HG03575 (cell line): ENCODE data around the gene SNTG2.
"Not testable (repeated sequence)": the region's sequence is repeated elsewhere in the genome, so short reads cannot be mapped to it uniquely, and the experiment has no call there.

Experiments
- ATAC-seq: cut with Tn5 transposase; IDR thresholded peaks from one replicate; pipeline ENCODE4 v1.9.1; 2021; ENCODE audit not compliant: unreplicated experiment, insufficient number of reproducible peaks, low FRiP score; ENCODE audit errors: extremely low read depth

SNTG2 gene

GRCh38 chr2:1193801-1194200 is 243.2 kb downstream of the SNTG2 start:
- no peak for ATAC-seq

DNA sequence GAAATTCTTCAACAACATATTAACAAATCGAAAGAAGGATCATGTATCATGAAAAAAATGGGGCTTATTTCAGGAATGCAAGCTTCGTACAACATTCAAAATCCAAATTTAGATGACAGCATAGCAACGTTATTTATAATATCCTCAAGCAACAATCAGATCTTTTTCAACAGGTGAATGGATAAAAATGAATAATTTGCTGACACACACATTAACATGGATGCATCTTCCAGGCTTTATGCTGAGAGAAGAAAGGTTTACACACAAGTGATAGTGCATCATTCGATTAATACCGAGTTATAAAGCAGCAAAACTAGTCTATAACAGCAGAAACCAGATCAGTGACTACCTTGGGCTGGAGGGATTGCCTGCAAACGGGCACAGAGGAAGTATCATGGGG is 253.1 kb downstream of the SNTG2 start:
- ATAC-seq, result no peak

- ATAC-seq, result no peak
Observed at GRCh38 chr2:1205853-1206252, 255.2 kb downstream of the SNTG2 start.

DNA sequence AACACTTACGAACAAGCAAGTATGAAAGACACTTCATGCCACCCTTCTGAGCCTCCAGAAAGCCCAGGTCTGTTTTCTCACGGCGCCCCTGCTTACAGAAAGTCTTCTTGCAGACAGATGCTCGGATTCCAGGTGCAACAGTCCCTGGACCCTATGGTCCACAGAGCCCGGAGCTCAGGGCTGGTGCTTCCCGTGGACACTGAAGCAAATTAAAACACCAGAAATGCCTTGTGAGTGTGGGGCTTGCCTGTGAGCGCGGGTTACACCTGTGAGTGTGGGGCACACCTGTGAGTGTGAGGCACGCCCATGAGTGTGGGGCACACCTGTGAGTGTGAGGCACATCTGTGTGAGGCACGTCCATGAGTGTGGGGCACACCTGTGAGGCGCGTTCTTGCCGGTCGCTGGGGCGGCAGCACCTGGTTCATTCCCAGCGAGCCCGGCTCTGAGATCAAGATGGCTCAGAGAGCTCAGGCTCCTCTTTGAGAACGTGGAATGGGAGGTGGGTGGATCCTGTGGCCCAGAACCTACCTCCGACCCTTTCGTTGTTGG is 257.4 kb downstream of the SNTG2 start:
- ATAC-seq, result no peak

DNA sequence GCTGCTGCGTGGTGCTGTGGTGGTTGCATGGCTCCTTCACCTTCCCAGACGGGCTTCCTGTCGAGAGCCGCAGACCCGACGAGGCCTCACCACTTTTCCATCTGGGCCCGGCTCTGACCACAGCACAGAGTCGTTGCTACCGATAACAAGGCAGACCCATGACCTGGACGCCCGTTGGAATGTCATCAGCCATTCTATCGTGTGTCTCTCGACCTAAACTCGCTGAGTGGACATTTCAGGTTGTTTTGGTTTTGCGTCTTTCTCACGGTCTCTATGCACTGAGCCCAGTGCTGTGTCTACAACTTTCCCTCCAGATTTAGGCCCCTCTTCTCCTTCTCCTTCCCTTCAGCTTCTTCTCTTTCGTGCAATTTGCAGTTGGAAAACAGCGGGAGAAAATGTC is 257.9 kb downstream of the SNTG2 start:
- ATAC-seq, result no peak

GRCh38 chr2:1209246-1209645 is 258.6 kb downstream of the SNTG2 start:
- ATAC-seq, result no peak

- ATAC-seq, result no peak
Observed at GRCh38 chr2:1209761-1210160, 259.1 kb downstream of the SNTG2 start.

DNA sequence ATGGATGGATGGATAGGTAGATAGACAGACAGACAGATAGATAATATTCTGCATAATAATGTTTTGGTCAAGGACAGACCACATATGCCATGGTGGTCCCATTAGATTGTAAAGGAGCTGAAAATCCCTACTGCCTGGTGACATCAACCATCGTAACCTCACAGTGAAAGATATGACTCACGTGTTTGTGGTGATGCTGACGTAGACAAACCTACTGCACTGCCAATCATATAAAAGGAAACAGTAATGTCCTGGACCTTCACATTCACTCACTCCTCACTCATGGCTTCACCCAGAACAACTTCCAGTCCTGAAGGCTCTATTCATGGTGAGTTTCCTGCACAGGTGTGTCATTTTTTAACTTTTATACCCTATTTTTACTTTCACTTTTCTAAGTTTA is 259.7 kb downstream of the SNTG2 start:
- ATAC-seq, result no peak

DNA sequence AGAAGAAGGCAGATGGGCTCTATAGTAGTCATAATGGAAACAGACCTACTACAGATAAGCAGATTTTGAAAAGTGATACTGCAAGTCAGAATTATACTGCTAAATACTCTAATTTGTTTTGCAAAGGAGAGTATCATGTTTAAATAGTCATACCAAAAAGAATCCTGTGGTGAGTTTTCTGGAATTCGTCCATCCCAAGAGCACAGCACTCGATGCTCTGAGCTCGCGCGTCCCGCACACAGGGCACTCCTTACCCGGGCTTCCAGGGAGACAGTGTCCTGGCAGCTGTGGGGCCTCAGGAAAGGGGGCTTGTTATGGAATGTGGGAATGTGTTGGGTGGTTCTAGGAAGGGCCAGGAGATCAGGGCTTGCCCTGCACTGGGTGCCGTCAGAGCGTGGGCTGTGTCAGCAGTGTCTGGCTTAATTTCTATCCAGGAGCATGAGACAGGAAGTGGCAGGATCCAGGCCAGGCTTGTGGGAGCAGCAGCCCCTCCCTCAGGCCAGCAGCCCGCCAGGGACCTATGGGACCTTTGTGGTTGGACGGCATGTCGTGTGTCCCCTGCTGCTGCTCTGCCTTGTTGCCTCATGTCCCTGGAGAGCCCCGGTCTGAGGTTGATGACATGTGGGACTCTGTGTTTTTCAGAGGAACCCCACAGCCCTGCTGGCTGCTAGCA is 269.4 kb downstream of the SNTG2 start:
- ATAC-seq, result no peak

DNA sequence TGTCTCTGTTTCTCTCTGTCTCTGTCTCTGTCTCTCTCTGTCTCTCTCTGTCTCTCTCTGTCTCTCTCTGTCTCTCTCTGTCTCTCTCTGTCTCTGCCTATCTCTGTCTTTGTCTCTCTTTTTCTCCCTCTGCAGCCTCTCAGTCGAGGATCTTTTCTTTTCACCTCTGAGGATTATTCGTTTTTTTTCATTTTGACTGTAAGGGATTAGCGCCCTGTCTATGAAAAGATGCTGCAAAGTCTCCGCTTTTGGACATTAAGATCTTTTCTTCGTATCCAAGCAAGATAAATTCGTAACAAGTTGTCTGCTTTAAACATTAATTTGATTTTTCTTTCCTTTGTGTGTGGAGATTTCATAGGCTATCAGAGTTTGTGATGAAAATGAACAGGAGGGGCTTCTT is 271.4 kb downstream of the SNTG2 start:
- ATAC-seq, result no peak

DNA sequence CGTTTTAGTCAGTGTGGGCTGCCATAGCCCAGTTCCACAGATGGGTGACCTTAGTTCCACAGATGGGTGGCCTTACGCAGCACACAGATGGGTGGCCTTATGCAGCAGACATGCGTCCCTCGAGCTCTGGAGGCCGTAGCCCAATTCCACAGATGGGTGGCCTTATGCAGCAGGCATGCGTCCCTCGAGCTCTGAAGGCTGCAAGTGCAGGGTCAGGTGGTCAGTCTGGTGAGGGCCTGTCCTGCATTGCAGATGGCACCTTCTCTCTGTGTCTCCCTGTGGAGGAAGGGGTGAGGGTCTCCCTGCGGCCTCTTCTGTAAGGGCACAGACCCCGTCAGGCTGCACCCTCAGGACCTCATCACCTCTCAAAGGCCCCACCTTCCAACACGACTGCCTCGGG is 273.1 kb downstream of the SNTG2 start:
- no peak for ATAC-seq

DNA sequence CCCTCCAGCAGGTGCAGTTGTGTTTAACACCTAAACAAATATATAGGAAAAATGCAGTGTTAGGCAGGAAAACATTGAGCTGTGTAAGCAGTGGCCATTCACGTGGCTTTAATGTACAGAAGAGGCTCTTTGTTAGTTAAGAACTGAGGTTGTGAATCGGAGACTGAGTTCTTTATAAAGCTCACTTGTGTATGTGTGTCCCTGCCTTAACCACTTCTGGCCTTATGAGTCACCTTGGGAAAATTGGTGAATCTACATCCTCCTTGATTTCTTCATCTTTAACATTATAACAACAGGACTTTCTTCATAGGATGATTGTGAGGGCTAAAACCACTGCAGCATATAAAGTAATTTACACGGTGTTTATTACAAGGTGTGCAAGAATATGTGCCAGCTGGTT is 274.3 kb downstream of the SNTG2 start:
- no peak for ATAC-seq

- ATAC-seq, result no peak
Observed at GRCh38 chr2:1226766-1227165, 276.1 kb downstream of the SNTG2 start.

DNA sequence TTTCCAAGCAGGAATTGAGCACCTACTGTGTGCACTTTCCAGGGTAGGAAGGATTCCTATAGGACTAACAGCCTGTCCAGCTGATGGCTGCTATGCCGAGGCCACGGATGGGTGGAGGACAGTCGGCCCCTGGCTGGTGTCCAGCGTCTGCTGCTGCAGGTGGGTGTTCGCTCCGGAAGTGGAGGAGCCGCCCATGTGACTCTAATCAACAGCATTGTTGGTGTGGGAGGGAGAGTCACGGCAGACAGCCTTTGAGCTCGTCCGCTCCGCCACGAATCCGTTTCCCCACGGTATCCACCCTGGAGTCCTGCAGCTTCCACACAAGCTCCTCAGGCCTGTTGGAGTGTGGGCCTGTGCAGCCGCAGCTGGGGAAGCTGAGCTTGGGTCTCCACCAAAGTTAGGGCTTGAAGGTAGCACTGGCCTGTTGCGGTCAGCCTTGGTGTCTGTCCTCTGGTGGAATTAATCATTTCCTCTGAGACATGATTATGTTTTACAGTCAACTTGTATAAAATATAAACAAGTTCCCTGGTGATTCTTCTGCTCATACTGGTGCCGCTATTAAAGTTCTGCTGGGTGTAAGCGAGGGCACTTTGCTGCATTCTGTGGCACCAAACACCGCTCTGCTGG is 276.7 kb downstream of the SNTG2 start:
- ATAC-seq, result no peak

DNA sequence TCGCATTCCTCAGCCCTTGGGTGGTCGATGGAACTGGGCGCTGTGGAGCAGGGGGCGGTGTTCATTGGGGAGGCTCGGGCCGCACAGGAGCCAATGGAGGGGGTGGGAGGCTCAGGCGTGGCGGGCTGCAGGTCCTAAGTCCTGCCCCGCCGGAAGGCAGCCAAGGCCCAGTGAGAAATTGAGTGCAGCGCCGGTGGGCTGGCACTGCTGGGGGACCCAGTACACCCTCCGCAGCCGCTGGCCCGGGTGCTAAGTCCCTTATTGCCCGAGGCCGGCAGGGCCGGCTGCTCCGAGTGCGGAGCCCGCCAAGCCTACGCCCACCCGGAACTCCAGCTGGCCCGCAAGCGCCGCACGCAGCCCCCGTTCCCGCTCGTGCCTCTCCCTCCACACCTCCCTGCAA is 278.9 kb downstream of the SNTG2 start:
- not testable (repeated sequence) for ATAC-seq

- ATAC-seq, result no peak
Observed at GRCh38 chr2:1230155-1230893, 279.7 kb downstream of the SNTG2 start.

DNA sequence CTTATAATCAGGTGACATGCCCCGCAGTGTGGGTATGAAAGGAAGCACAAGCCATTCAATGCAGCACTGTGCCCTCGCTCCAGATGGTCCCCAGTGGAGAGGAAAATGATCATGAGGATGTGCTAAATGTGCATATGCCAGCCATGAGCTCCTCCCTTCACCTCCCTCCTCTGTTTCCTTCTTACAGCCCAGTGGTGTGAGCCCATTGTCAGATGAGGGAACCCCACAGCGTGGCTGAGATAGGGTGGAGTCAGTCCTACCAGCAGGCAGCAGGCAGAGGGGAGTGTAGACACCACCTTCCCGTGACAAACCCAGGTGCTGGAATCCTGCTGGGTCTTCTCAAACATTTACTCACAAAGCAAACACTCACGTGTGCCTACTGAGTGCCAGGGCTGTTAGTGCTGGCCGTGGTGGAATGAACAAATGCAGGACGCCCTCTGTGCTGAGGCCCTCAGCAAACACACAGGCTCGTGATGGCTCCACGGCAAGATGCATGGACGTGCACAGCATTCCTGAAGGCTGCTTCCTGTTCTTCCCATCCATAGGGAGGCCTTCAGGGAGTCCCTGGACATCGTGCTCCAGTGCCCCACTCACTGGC is 280.9 kb downstream of the SNTG2 start:
- ATAC-seq, result no peak

DNA sequence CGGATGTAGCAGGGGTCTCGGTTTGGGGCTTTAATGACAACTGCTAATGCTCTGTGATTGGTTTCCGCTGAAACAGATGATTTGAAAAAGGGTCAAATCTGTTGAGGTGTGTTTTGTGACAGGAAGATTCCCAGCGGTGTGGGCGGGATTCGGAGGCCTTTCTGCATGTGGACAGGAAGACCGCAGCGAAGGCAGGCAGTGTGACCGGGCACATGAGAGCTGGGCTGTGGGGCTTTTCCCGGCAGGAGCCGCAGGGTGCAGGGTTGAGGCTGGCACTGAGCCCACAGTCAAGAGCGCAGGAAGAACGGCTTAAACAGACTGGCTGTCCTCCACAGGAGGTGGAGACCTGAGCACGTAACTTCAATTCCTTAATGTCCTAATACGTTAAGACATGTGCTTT is 282.6 kb downstream of the SNTG2 start:
- ATAC-seq, result no peak

DNA sequence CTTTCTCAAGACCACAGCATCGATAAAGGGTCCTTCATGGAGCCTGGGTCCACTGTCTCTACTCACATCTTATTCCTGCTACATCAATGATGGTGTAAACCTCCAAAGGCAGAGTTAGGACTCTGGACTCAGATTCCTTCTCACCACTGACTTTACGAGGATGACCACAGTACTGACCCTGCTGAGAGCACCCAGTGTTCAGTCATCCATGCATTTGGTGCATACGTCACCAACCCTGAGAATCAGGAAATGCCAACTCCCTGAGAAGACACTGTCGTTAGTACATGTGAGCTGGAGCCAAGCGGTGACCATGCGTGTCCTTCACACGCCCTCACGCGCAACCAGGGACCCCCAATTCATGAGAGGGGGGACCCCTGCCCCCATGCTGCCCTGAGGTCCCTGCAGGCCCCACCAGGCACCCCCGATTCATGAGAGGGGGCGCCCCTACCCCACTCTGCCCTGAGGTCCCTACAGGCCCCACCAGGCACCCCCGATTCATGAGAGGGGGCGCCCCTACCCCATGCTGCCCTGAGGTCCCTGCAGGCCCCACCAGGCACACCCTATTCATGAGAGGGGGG is 284.2 kb downstream of the SNTG2 start:
- ATAC-seq, result no peak
